ENCODE data around the gene KAT5. TPM values are rescaled to one million over a fixed set of nuclear protein-coding genes. Genes with fewer than 3 reads are reported as not detected.

Gene KAT5
- polyA plus RNA-seq, 4 donors: 63.9 to 76.7 (median 71.1) TPM

- Histone ChIP-seq H3K36me3 (ENCODE audit: control insufficient read depth in 3 of 3, insufficient read depth in 2 of 3, low read depth in 1 of 3, low read length in 3 of 3) (peaks cover 19 to 57% (median 26%) of the 10 kb centered on the region in 3 donors), H3K4me1 (ENCODE audit: control insufficient read depth in 3 of 3, insufficient read depth in 2 of 3, low read depth in 1 of 3, low read length in 2 of 3) (peaks cover 0 to 12% (median 2%) of the 10 kb centered on the region in 3 donors), H3K27me3 (ENCODE audit: control insufficient read depth in 3 of 3, insufficient read depth in 3 of 3, low read length in 3 of 3) (no peaks in the 10 kb centered on the region), H3K9me3 (ENCODE audit: control insufficient read depth in 2 of 2, insufficient read depth in 1 of 2, low read depth in 1 of 2, low read length in 1 of 2) (no peaks in the 10 kb centered on the region), H3K27ac (ENCODE audit: low read depth in 1 of 3, low read length in 2 of 3) (peak overlapping the region in 1 of 3 donors; percentile 96), H3K4me3 (ENCODE audit: low read depth in 1 of 3, low read length in 3 of 3) (peak overlapping the region in 1 of 3 donors; percentile 80)
- FAIRE-seq: no peak
- 92 to 94% (median 92%) methylated on average over 24 of the region's 24 CpGs for WGBS, 3 donors
- no peak for DNase-seq
These were observed 1.3 kb downstream of the KAT5 start for GRCh38 chr11:65713212-65713969.

GRCh38 chr11:65714433-65714832 lies 2.4 kb downstream of the KAT5 start:
- no peak overlapping the region for H3K4me3 ChIP-seq (ENCODE audit: low read depth in 1 of 3, low read length in 3 of 3)
- peaks cover under 1 to 17% (median 7%) of the 10 kb centered on the region in 3 donors for H3K4me1 ChIP-seq (ENCODE audit: control insufficient read depth in 3 of 3, insufficient read depth in 2 of 3, low read depth in 1 of 3, low read length in 2 of 3)
- H3K27me3 ChIP-seq (ENCODE audit: control insufficient read depth in 3 of 3, insufficient read depth in 3 of 3, low read length in 3 of 3): no peaks in the 10 kb centered on the region
- H3K9me3 ChIP-seq (ENCODE audit: control insufficient read depth in 2 of 2, insufficient read depth in 1 of 2, low read depth in 1 of 2, low read length in 1 of 2): no peaks in the 10 kb centered on the region
- no peak for FAIRE-seq
- H3K36me3 ChIP-seq (ENCODE audit: control insufficient read depth in 3 of 3, insufficient read depth in 2 of 3, low read depth in 1 of 3, low read length in 3 of 3): peaks cover 26 to 67% (median 32%) of the 10 kb centered on the region in 3 donors
- DNase-seq: no peak
- H3K27ac ChIP-seq (ENCODE audit: low read depth in 1 of 3, low read length in 2 of 3): no peak overlapping the region
- WGBS, 3 donors: 91 to 94% (median 93%) methylated on average over 16 of the region's 16 CpGs

GRCh38 chr11:65716302-65716701 lies 4.2 kb downstream of the KAT5 start:
- FAIRE-seq (no peak), DNase-seq (no peak)
- H3K4me1 ChIP-seq (ENCODE audit: control insufficient read depth in 3 of 3, insufficient read depth in 2 of 3, low read depth in 1 of 3, low read length in 2 of 3): peaks cover 3 to 21% (median 6%) of the 10 kb centered on the region in 3 donors
- H3K27ac ChIP-seq (ENCODE audit: low read depth in 1 of 3, low read length in 2 of 3): no peak overlapping the region
- peaks cover 26 to 73% (median 32%) of the 10 kb centered on the region in 3 donors for H3K36me3 ChIP-seq (ENCODE audit: control insufficient read depth in 3 of 3, insufficient read depth in 2 of 3, low read depth in 1 of 3, low read length in 3 of 3)
- H3K27me3 ChIP-seq (ENCODE audit: control insufficient read depth in 3 of 3, insufficient read depth in 3 of 3, low read length in 3 of 3): no peaks in the 10 kb centered on the region
- 89 to 91% (median 89%) methylated on average over 7 of the region's 7 CpGs for WGBS, 3 donors
- H3K4me3 ChIP-seq (ENCODE audit: low read depth in 1 of 3, low read length in 3 of 3): no peak overlapping the region
- H3K9me3 ChIP-seq (ENCODE audit: control insufficient read depth in 2 of 2, insufficient read depth in 1 of 2, low read depth in 1 of 2, low read length in 1 of 2): no peaks in the 10 kb centered on the region

- Histone ChIP-seq H3K27ac (ENCODE audit: low read depth in 1 of 3, low read length in 2 of 3) (no peak overlapping the region), H3K27me3 (ENCODE audit: control insufficient read depth in 3 of 3, insufficient read depth in 3 of 3, low read length in 3 of 3) (no peaks in the 10 kb centered on the region), H3K4me1 (ENCODE audit: control insufficient read depth in 3 of 3, insufficient read depth in 2 of 3, low read depth in 1 of 3, low read length in 2 of 3) (peaks cover 3 to 21% (median 6%) of the 10 kb centered on the region in 3 donors), H3K36me3 (ENCODE audit: control insufficient read depth in 3 of 3, insufficient read depth in 2 of 3, low read depth in 1 of 3, low read length in 3 of 3) (peaks cover 26 to 73% (median 32%) of the 10 kb centered on the region in 3 donors), H3K4me3 (ENCODE audit: low read depth in 1 of 3, low read length in 3 of 3) (no peak overlapping the region), H3K9me3 (ENCODE audit: control insufficient read depth in 2 of 2, insufficient read depth in 1 of 2, low read depth in 1 of 2, low read length in 1 of 2) (no peaks in the 10 kb centered on the region)
- 88 to 90% (median 88%) methylated on average over 14 of the region's 14 CpGs for WGBS, 3 donors
- no peak for DNase-seq
- no peak for FAIRE-seq
These were observed 4.8 kb downstream of the KAT5 start for GRCh38 chr11:65716774-65717405.

- H3K27me3 ChIP-seq (ENCODE audit: control insufficient read depth in 3 of 3, insufficient read depth in 3 of 3, low read length in 3 of 3): no peaks in the 10 kb centered on the region
- FAIRE-seq (no peak), DNase-seq (no peak)
- peaks cover 26 to 69% (median 32%) of the 10 kb centered on the region in 3 donors for H3K36me3 ChIP-seq (ENCODE audit: control insufficient read depth in 3 of 3, insufficient read depth in 2 of 3, low read depth in 1 of 3, low read length in 3 of 3)
- peaks cover 3 to 17% (median 6%) of the 10 kb centered on the region in 3 donors for H3K4me1 ChIP-seq (ENCODE audit: control insufficient read depth in 3 of 3, insufficient read depth in 2 of 3, low read depth in 1 of 3, low read length in 2 of 3)
- H3K4me3 ChIP-seq (ENCODE audit: low read depth in 1 of 3, low read length in 3 of 3): no peak overlapping the region
- H3K9me3 ChIP-seq (ENCODE audit: control insufficient read depth in 2 of 2, insufficient read depth in 1 of 2, low read depth in 1 of 2, low read length in 1 of 2): no peaks in the 10 kb centered on the region
- WGBS, 3 donors: 78 to 82% (median 79%) methylated on average over 6 of the region's 6 CpGs
- no peak overlapping the region for H3K27ac ChIP-seq (ENCODE audit: low read depth in 1 of 3, low read length in 2 of 3)
These were observed 5.9 kb downstream of the KAT5 start for GRCh38 chr11:65717906-65718305.

GRCh38 chr11:65718531-65718930 lies 6.5 kb downstream of the KAT5 start:
- H3K4me3 ChIP-seq (ENCODE audit: low read depth in 1 of 3, low read length in 3 of 3): peak overlapping the region in 1 of 3 donors; percentile 87
- peaks cover 25 to 63% (median 32%) of the 10 kb centered on the region in 3 donors for H3K36me3 ChIP-seq (ENCODE audit: control insufficient read depth in 3 of 3, insufficient read depth in 2 of 3, low read depth in 1 of 3, low read length in 3 of 3)
- no peaks in the 10 kb centered on the region for H3K9me3 ChIP-seq (ENCODE audit: control insufficient read depth in 2 of 2, insufficient read depth in 1 of 2, low read depth in 1 of 2, low read length in 1 of 2)
- no peak for FAIRE-seq
- H3K4me1 ChIP-seq (ENCODE audit: control insufficient read depth in 3 of 3, insufficient read depth in 2 of 3, low read depth in 1 of 3, low read length in 2 of 3): peaks cover 3 to 11% (median 6%) of the 10 kb centered on the region in 3 donors
- no peaks in the 10 kb centered on the region for H3K27me3 ChIP-seq (ENCODE audit: control insufficient read depth in 3 of 3, insufficient read depth in 3 of 3, low read length in 3 of 3)
- 92 to 98% (median 94%) methylated on average over 4 of the region's 4 CpGs for WGBS, 3 donors
- H3K27ac ChIP-seq (ENCODE audit: low read depth in 1 of 3, low read length in 2 of 3): no peak overlapping the region
- no peak for DNase-seq

- peaks cover 23 to 58% (median 32%) of the 10 kb centered on the region in 3 donors for H3K36me3 ChIP-seq (ENCODE audit: control insufficient read depth in 3 of 3, insufficient read depth in 2 of 3, low read depth in 1 of 3, low read length in 3 of 3)
- H3K27ac ChIP-seq (ENCODE audit: low read depth in 1 of 3, low read length in 2 of 3): no peak overlapping the region
- WGBS, 3 donors: 67 to 71% (median 68%) methylated on average over 10 of the region's 10 CpGs
These were observed 7.0 kb downstream of the KAT5 start for GRCh38 chr11:65718964-65719492.

GRCh38 chr11:65719871-65720210 lies 7.8 kb downstream of the KAT5 start:
- H3K36me3 ChIP-seq (ENCODE audit: control insufficient read depth in 3 of 3, insufficient read depth in 2 of 3, low read depth in 1 of 3, low read length in 3 of 3): peaks cover 18 to 50% (median 30%) of the 10 kb centered on the region in 3 donors
- 2 to 3% (median 2%) methylated on average over 17 of the region's 17 CpGs for WGBS, 3 donors
- FAIRE-seq (no peak), DNase-seq (no peak)
- H3K9me3 ChIP-seq (ENCODE audit: control insufficient read depth in 2 of 2, insufficient read depth in 1 of 2, low read depth in 1 of 2, low read length in 1 of 2): no peaks in the 10 kb centered on the region
- no peaks in the 10 kb centered on the region for H3K27me3 ChIP-seq (ENCODE audit: control insufficient read depth in 3 of 3, insufficient read depth in 3 of 3, low read length in 3 of 3)
- H3K27ac ChIP-seq (ENCODE audit: low read depth in 1 of 3, low read length in 2 of 3): peak overlapping the region in 2 of 3 donors; percentile 81 to 92
- H3K4me1 ChIP-seq (ENCODE audit: control insufficient read depth in 3 of 3, insufficient read depth in 2 of 3, low read depth in 1 of 3, low read length in 2 of 3): peaks cover 3 to 9% (median 6%) of the 10 kb centered on the region in 3 donors
- H3K4me3 ChIP-seq (ENCODE audit: low read depth in 1 of 3, low read length in 3 of 3): peak overlapping the region; percentile 67 to 87 (median 77)

More at GRCh38 chr11:65718964-65719492, 7.0 kb downstream of the KAT5 start:
- Histone ChIP-seq H3K27me3 (ENCODE audit: control insufficient read depth in 3 of 3, insufficient read depth in 3 of 3, low read length in 3 of 3) (no peaks in the 10 kb centered on the region), H3K4me1 (ENCODE audit: control insufficient read depth in 3 of 3, insufficient read depth in 2 of 3, low read depth in 1 of 3, low read length in 2 of 3) (peaks cover 3 to 9% (median 6%) of the 10 kb centered on the region in 3 donors), H3K9me3 (ENCODE audit: control insufficient read depth in 2 of 2, insufficient read depth in 1 of 2, low read depth in 1 of 2, low read length in 1 of 2) (no peaks in the 10 kb centered on the region), H3K4me3 (ENCODE audit: low read depth in 1 of 3, low read length in 3 of 3) (peak overlapping the region in 2 of 3 donors; percentile 77 to 87)
- no peak for FAIRE-seq
- DNase-seq: no peak
